ENCODE data around the gene PCDH1.

DNA sequence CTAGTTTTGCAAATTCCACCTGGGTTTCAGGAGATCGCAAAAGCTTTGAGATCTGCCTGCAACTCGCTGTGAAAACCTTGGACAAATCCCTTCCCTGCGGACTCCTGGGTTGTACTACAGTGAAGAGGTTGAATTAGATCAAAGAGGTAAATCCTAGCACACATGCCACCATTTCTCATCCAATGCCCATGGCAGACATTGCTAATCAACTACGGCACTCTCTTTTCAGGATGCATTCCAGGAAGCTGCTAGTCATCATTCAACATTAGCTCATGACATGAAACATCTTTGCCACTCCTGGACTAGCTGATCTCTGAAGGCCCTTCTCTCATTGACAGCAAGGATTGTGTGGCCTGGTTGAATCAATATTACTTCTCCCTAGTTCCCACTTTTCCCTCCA lies 46.1 kb downstream of the PCDH1 start:
- TF ChIP-seq, protein P1, sequence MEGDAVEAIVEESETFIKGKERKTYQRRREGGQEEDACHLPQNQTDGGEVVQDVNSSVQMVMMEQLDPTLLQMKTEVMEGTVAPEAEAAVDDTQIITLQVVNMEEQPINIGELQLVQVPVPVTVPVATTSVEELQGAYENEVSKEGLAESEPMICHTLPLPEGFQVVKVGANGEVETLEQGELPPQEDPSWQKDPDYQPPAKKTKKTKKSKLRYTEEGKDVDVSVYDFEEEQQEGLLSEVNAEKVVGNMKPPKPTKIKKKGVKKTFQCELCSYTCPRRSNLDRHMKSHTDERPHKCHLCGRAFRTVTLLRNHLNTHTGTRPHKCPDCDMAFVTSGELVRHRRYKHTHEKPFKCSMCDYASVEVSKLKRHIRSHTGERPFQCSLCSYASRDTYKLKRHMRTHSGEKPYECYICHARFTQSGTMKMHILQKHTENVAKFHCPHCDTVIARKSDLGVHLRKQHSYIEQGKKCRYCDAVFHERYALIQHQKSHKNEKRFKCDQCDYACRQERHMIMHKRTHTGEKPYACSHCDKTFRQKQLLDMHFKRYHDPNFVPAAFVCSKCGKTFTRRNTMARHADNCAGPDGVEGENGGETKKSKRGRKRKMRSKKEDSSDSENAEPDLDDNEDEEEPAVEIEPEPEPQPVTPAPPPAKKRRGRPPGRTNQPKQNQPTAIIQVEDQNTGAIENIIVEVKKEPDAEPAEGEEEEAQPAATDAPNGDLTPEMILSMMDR (conservative IDR thresholded peaks at IDR 0.05; ENCODE audit: low read length): no peak
- TF ChIP-seq EZH2phosphoT487 (IDR thresholded peaks at IDR 0.05; ENCODE audit: borderline replicate concordance): no peak
